ENCODE measurements around the gene LDLRAD3. TPM values are rescaled to one million over a fixed set of nuclear protein-coding genes. Genes with fewer than 3 reads are reported as not detected.

Gene LDLRAD3
- total RNA-seq, 1 experiment from 2014 or later: 12.1 TPM

DNA sequence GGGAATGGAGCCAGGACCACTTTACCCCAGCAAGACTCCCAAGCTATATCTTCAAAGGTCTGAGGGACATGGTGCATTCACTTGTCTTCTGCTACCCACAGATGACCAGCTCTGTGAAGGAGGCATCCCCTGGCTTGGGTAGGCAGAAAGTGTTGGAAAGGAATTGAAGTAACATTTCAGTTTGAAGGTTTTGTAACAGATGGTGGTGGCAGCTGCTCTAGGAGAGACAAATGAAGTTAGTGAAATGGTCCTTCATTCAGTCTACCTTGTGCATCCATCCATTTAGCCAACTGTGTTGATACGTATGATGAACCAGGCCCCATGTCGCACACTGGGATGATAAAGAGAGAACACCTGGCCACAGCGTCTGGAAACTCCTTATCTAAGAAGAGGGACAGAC, 204.8 kb downstream of the LDLRAD3 start:
- Histone ChIP-seq H3K4ac (ENCODE audit: low read depth, low read length) (no peak overlapping the region), H2AFZ (ENCODE audit: low read length) (no peak overlapping the region), H2BK15ac (ENCODE audit: low read depth, low read length) (no peak overlapping the region), H3K79me2 (ENCODE audit: insufficient read depth, low read length) (no peaks in the 10 kb centered on the region), H3K23ac (ENCODE audit: insufficient read length, low read depth, low read length) (no peak overlapping the region), H4K91ac (ENCODE audit: insufficient read length, low read depth, low read length) (no peak overlapping the region), H3K79me1 (ENCODE audit: insufficient read depth, low read depth, low read length, poor library complexity, severe bottlenecking) (no peaks in the 10 kb centered on the region), H3K9ac (ENCODE audit: extremely low read depth, insufficient read length, low read length) (no peak overlapping the region), H3K27ac (ENCODE audit: insufficient read length, low read depth, low read length) (no peak overlapping the region), H3K4me1 (ENCODE audit: insufficient read depth, low read length) (peaks cover 10% of the 10 kb centered on the region; the same call in 1 of the 2 replicates), H2BK120ac (ENCODE audit: low read depth, low read length, poor library complexity, severe bottlenecking) (no peak overlapping the region), H3K18ac (ENCODE audit: insufficient read length, low read depth, low read length) (no peak overlapping the region), H2AK5ac (ENCODE audit: insufficient read length, low read length) (no peak overlapping the region), H3K23me2 (ENCODE audit: insufficient read length, low read depth, low read length, poor library complexity, severe bottlenecking) (no peaks in the 10 kb centered on the region), H4K5ac (ENCODE audit: insufficient read length, low read depth, low read length) (no peak overlapping the region), H2BK12ac (ENCODE audit: insufficient read length, low read depth, low read length) (no peak overlapping the region), H3K14ac (ENCODE audit: insufficient read depth, low read length) (no peak overlapping the region), H4K8ac (replicated peaks; ENCODE audit: insufficient read length, low read depth, low read length) (no peak overlapping the region), H3K56ac (ENCODE audit: insufficient read length, low read depth, low read length) (no peak overlapping the region), H2BK20ac (ENCODE audit: low read depth, low read length, poor library complexity, severe bottlenecking) (no peak overlapping the region), H3K27me3 (ENCODE audit: insufficient read depth, low read length) (no peaks in the 10 kb centered on the region), H3T11ph (ENCODE audit: low read length) (no peak overlapping the region), H2BK5ac (ENCODE audit: insufficient read length, low read length) (no peak overlapping the region), H3K4me2 (ENCODE audit: insufficient read depth, insufficient read length, low read length) (no peak overlapping the region), H3K9me3 (ENCODE audit: control insufficient read depth, low read depth, low read length) (no peaks in the 10 kb centered on the region), H4K20me1 (ENCODE audit: control insufficient read depth, insufficient read depth, insufficient read length) (no peaks in the 10 kb centered on the region)
- H3K36me3 Mint-ChIP-seq (ENCODE audit: insufficient read depth in 1 of 3, low read depth in 3 of 3): peaks cover under 1 to 2% (median 2%) of the 10 kb centered on the region in 3 experiments; a peak in 3 of 7 replicates
- no CpG with 5 or more reads among the region's 3 CpGs for WGBS (ENCODE audit: extremely low coverage, insufficient read length, low lambda C conversion rate)
- no peak for TF ChIP-seq CTCF (conservative IDR thresholded peaks at IDR 0.05)
- 0 out of 5 replicates have a peak, but pooled peaks cover 0 to under 1% of the 10 kb centered on the region in 2 experiments for H3K9me3 Mint-ChIP-seq
- peak overlapping the region in 1 of 3 experiments; percentile 94; a peak in 2 of 7 replicates for H3K27ac Mint-ChIP-seq
- H3K4me1 Mint-ChIP-seq: peaks cover 31 to 34% of the 10 kb centered on the region in 2 experiments
- no peak overlapping the region for H3K4me3 Mint-ChIP-seq
- no peaks in the 10 kb centered on the region for H3K27me3 Mint-ChIP-seq (ENCODE audit: low read depth)
- DNase-seq: no peak
